H1 (cell line): ENCODE measurements around the gene FOXN1. TPM values are rescaled to one million over a fixed set of nuclear protein-coding genes. Genes with fewer than 3 reads are reported as not detected.

Source experiments
- CTCF ChIA-PET: fragments of 300-600 bp; sonication (Branson Sonifier 250); formaldehyde crosslinking; loops from one replicate; lab custom pipeline; 2021; ENCODE audit not compliant: partially characterized antibody; lab: Charles Lee
- POLR2A ChIA-PET: fragments of 300-600 bp; sonication (Branson Sonifier 250); formaldehyde crosslinking; loops from one replicate; lab custom pipeline; 2021; ENCODE audit warnings: inconsistent platforms; ENCODE audit not compliant: partially characterized antibody; lab: Charles Lee
- DNase-seq, 2 experiments: peaks; one replicate each; pipeline versions ENCODE4 v3.0.0 to v3.0.0-alpha.2; 2010 to 2022; ENCODE audit warnings: low spot score in 2 of 2, low read depth in 1 of 2, mixed read lengths in 1 of 2
- FAIRE-seq: peaks from 2 replicates; lab custom pipeline; 2011; peaks lifted over from hg19 to GRCh38; lab: Jason Lieb, UNC
- H2AFZ ChIP-seq: 2 replicates; pipeline ENCODE4 v1.8.1; 2012; ENCODE audit warnings: low read length, inconsistent platforms
- H2AK5ac ChIP-seq: 2 replicates; pipeline ENCODE4 v1.6.1; 2013; ENCODE audit warnings: low read depth, low read length
- H2BK120ac ChIP-seq: replicated peaks from 2 replicates; pipeline ENCODE3; 2013; ENCODE audit warnings: low read depth, low read length, inconsistent platforms
- H2BK12ac ChIP-seq: 2 replicates; pipeline ENCODE4 v1.6.1; 2013; ENCODE audit warnings: low read depth, low read length
- H2BK15ac ChIP-seq: 2 replicates; pipeline ENCODE4 v1.6.1; 2013; ENCODE audit warnings: low read length
- H2BK20ac ChIP-seq: 2 replicates; pipeline ENCODE4 v1.6.1; 2013; ENCODE audit warnings: low read length
- H2BK5ac ChIP-seq: 2 replicates; pipeline ENCODE4 v1.6.1; 2013; ENCODE audit warnings: low read depth, low read length
- H3K14ac ChIP-seq: 2 replicates; pipeline ENCODE4 v1.6.1; 2013; ENCODE audit warnings: inconsistent platforms; ENCODE audit not compliant: insufficient read length
- H3K18ac ChIP-seq: 2 replicates; pipeline ENCODE4 v1.6.1; 2013; ENCODE audit warnings: low read length; ENCODE audit errors: extremely low read depth
- H3K23ac ChIP-seq: 2 replicates; pipeline ENCODE4 v1.6.1; 2013; ENCODE audit warnings: inconsistent platforms; ENCODE audit not compliant: insufficient read length
- H3K23me2 ChIP-seq: 2 replicates; pipeline ENCODE4 v1.6.1; 2013; ENCODE audit warnings: low read depth, low read length
- H3K27ac ChIP-seq: 2 replicates; pipeline ENCODE4 v1.6.1; 2011; ENCODE audit warnings: low read depth, low read length, inconsistent platforms
- H3K27me3 ChIP-seq, 4 experiments: replicated peaks in 1 of 4; 1 replicate in 1 of 4; 2 replicates in 3 of 4; pipeline versions ENCODE4 v1.6.1 to v1.8.1; 2011 to 2013; ENCODE audit warnings: low read length in 3 of 4, mild to moderate bottlenecking in 3 of 4, inconsistent platforms in 2 of 4, mixed read lengths in 2 of 4, moderate library complexity in 1 of 4; ENCODE audit not compliant: control insufficient read depth in 3 of 4, insufficient read depth in 3 of 4; ENCODE audit errors: extremely low read depth in 1 of 4
- H3K36me3 ChIP-seq, 4 experiments: 2 replicates each; pipeline versions ENCODE4 v1.6.1 to v1.8.1; 2011 to 2013; ENCODE audit warnings: mild to moderate bottlenecking in 4 of 4, low read length in 3 of 4, moderate library complexity in 2 of 4, control low read depth in 1 of 4, inconsistent platforms in 1 of 4; ENCODE audit not compliant: insufficient read depth in 4 of 4, control insufficient read depth in 2 of 4
- H3K4ac ChIP-seq: replicated peaks from 2 replicates; pipeline ENCODE3; 2013; ENCODE audit warnings: low read length, low read depth, mixed read lengths, inconsistent platforms; ENCODE audit not compliant: insufficient read length
- H3K4me1 ChIP-seq, 4 experiments: replicated peaks in 1 of 4; 1 replicate in 1 of 4; 2 replicates in 3 of 4; pipeline versions ENCODE4 v1.6.1 to v1.8.1; 2011 to 2013; ENCODE audit warnings: low read length in 3 of 4, inconsistent platforms in 2 of 4, mixed read lengths in 1 of 4; ENCODE audit not compliant: insufficient read depth in 4 of 4, control insufficient read depth in 3 of 4
- H3K4me2 ChIP-seq, 2 experiments: 2 replicates each; pipeline versions ENCODE4 v1.6.1 to v1.8.1; 2011 to 2013; ENCODE audit warnings: low read depth in 2 of 2, low read length in 2 of 2, control low read depth in 1 of 2, inconsistent platforms in 1 of 2, mild to moderate bottlenecking in 1 of 2; ENCODE audit not compliant: insufficient read depth in 1 of 2
- H3K4me3 ChIP-seq, 4 experiments: fragments of 200-600, 300-600 bp in 1 of 4; sonication (generic), shearing (Covaris generic), sonication (Bioruptor Twin) in 1 of 4; 2 replicates each; pipeline versions ENCODE4 v1.5.1 to v1.8.1; 2011 to 2016; ENCODE audit warnings: low read length in 4 of 4, low read depth in 3 of 4, control low read depth in 2 of 4, inconsistent platforms in 2 of 4, mild to moderate bottlenecking in 2 of 4, mixed read lengths in 1 of 4, moderate library complexity in 1 of 4; ENCODE audit not compliant: insufficient read depth in 2 of 4; ENCODE audit errors: extremely low read depth in 1 of 4
- H3K56ac ChIP-seq: replicated peaks from 2 replicates; pipeline ENCODE3; 2013; ENCODE audit warnings: low read depth, mild to moderate bottlenecking, mixed read lengths, low read length, inconsistent platforms; ENCODE audit not compliant: insufficient read length
- H3K79me1 ChIP-seq: 2 replicates; pipeline ENCODE4 v1.6.1; 2013; ENCODE audit warnings: low read depth, low read length, control low read depth
- H3K79me2 ChIP-seq, 2 experiments: 2 replicates each; pipeline versions ENCODE4 v1.6.1 to v1.8.1; 2012 to 2013; ENCODE audit warnings: low read length in 2 of 2, mild to moderate bottlenecking in 2 of 2, inconsistent platforms in 1 of 2; ENCODE audit not compliant: insufficient read depth in 2 of 2, control insufficient read depth in 1 of 2
- H3K9ac ChIP-seq, 4 experiments: replicated peaks in 1 of 4; 1 replicate in 1 of 4; 2 replicates in 3 of 4; pipeline versions ENCODE4 v1.6.1 to v1.8.1; 2011 to 2013; ENCODE audit warnings: low read depth in 3 of 4, low read length in 3 of 4, control low read depth in 2 of 4, mild to moderate bottlenecking in 2 of 4, moderate library complexity in 2 of 4, inconsistent platforms in 1 of 4; ENCODE audit errors: extremely low read depth in 1 of 4
- H3K9me3 ChIP-seq, 2 experiments: 2 replicates each; pipeline versions ENCODE4 v1.6.1 to v1.8.1; 2012 to 2013; ENCODE audit warnings: mild to moderate bottlenecking in 2 of 2, moderate library complexity in 2 of 2, control low read depth in 1 of 2, inconsistent platforms in 1 of 2, low read depth in 1 of 2, low read length in 1 of 2, mixed read lengths in 1 of 2; ENCODE audit not compliant: insufficient read depth in 2 of 2
- H4K20me1 ChIP-seq, 2 experiments: replicated peaks in 1 of 2; 2 replicates each; pipeline versions ENCODE3 to v1.8.1; 2011 to 2013; ENCODE audit warnings: inconsistent platforms in 2 of 2, low read length in 2 of 2, mild to moderate bottlenecking in 1 of 2; ENCODE audit not compliant: insufficient read depth in 2 of 2, control insufficient read depth in 1 of 2
- H4K5ac ChIP-seq: 2 replicates; pipeline ENCODE4 v1.6.1; 2013; ENCODE audit warnings: low read length, low read depth, mixed read lengths, inconsistent platforms; ENCODE audit not compliant: insufficient read length
- H4K8ac ChIP-seq: 2 replicates; pipeline ENCODE4 v1.8.0; 2013; ENCODE audit warnings: mild to moderate bottlenecking, moderate library complexity, low read length, inconsistent platforms; ENCODE audit not compliant: insufficient read depth; ENCODE audit errors: extremely low read depth
- H4K91ac ChIP-seq: replicated peaks from 2 replicates; pipeline ENCODE3; 2013; ENCODE audit warnings: low read length, mixed read lengths, inconsistent platforms; ENCODE audit not compliant: insufficient read length
- ASH2L ChIP-seq: fragments of 200-600, 300-600 bp; sonication (generic); IDR thresholded peaks from one replicate; pipeline ENCODE4 v1.7.1; 2017; ENCODE audit warnings: low read length
- BRCA1 ChIP-seq: IDR thresholded peaks from 2 replicates; pipeline ENCODE4 v1.6.1; 2012; ENCODE audit warnings: low read depth, low read length, improper control_type of control experiment
- CBX8 ChIP-seq: fragments of 300-800, 300-1000 bp; sonication (generic); IDR thresholded peaks from 2 replicates; pipeline ENCODE4 v1.7.1; 2016; ENCODE audit warnings: low read depth, low read length, borderline replicate concordance
- CEBPB ChIP-seq: IDR thresholded peaks from 2 replicates; pipeline ENCODE4 v1.6.1; 2012; ENCODE audit warnings: low read depth, low read length
- CHD1 ChIP-seq: IDR thresholded peaks from 2 replicates; pipeline ENCODE4 v1.6.1; 2012; ENCODE audit warnings: low read depth, low read length, improper control_type of control experiment
- CHD2 ChIP-seq: IDR thresholded peaks from 2 replicates; pipeline ENCODE4 v1.6.1; 2012; ENCODE audit warnings: low read length, improper control_type of control experiment
- CREB1 ChIP-seq: IDR thresholded peaks from 2 replicates; pipeline ENCODE4 v1.6.1; 2012; ENCODE audit warnings: inconsistent platforms
- KDM5A ChIP-seq: fragments of 200-600 bp; IDR thresholded peaks from 2 replicates; pipeline ENCODE4 v1.7.1; 2012; ENCODE audit warnings: mild to moderate bottlenecking, low read length, inconsistent platforms, mixed read lengths
- NRF1 ChIP-seq: IDR thresholded peaks from 2 replicates; pipeline ENCODE4 v1.6.1; 2011; ENCODE audit warnings: mild to moderate bottlenecking, low read depth, low read length, improper control_type of control experiment
- RBBP5 ChIP-seq: IDR thresholded peaks from 2 replicates; pipeline ENCODE4 v1.7.1; 2012; ENCODE audit warnings: low read depth, mild to moderate bottlenecking, inconsistent platforms, low read length, moderate library complexity, borderline replicate concordance
- SIRT6 ChIP-seq: IDR thresholded peaks from one replicate; pipeline ENCODE4 v1.7.1; 2012; ENCODE audit warnings: low read length, inconsistent platforms
- TCF12 ChIP-seq: IDR thresholded peaks from 2 replicates; pipeline ENCODE4 v1.6.1; 2011; ENCODE audit warnings: low read depth, mild to moderate bottlenecking, low read length
- USF2 ChIP-seq: IDR thresholded peaks from 2 replicates; pipeline ENCODE4 v1.6.1; 2011; ENCODE audit warnings: low read length, improper control_type of control experiment
- YY1 ChIP-seq: IDR thresholded peaks from 2 replicates; pipeline ENCODE4 v1.6.1; 2011; ENCODE audit warnings: low read depth, mild to moderate bottlenecking, low read length
- ZNF274 ChIP-seq: IDR thresholded peaks from 2 replicates; pipeline ENCODE4 v1.7.0; 2012; ENCODE audit warnings: low read length, borderline replicate concordance; ENCODE audit errors: extremely low read depth
- polyA plus RNA-seq, 7 experiments: library from polyadenylated mRNA; depleted of rRNA in 3 of 7; stranded (reverse) in 5 of 7; unstranded in 2 of 7; fragments of >200 nt in 5 of 7; fragments of 200-250 nt in 2 of 7; gene quantifications; 1 replicate in 5 of 7; 2 replicates in 1 of 7; 4 replicates in 1 of 7; pipeline versions ENCODE4 v1.2.1 to v1.2.3, GENCODE V29; 2011 to 2013; ENCODE audit warnings: missing spikeins in 2 of 7, mixed read lengths in 2 of 7
- total RNA-seq: library from RNA; stranded (reverse); fragmentation: NEBNext Ultra II Directional; extraction: Animal tissue kit (Norgen Biotek cat#: 25700); gene quantifications from 2 replicates; pipeline ENCODE4 v1.2.1, GENCODE V29; 2021
- TF ChIP-seq, protein P1 (sequence below): IDR thresholded peaks from 2 replicates; pipeline ENCODE4 v1.6.1; 2011; ENCODE audit warnings: low read depth, mild to moderate bottlenecking, low read length; ENCODE audit not compliant: insufficient read depth

Gene FOXN1
- total and polyA plus RNA-seq, 2 of the 8 experiments (the other 6 are each of a cell fraction or from before 2014, with no cell fraction given) = not detected

GRCh38 chr17:28468781-28469180 is 37.4 kb upstream of the FOXN1 start:
- Histone ChIP-seq H2AFZ (no peak overlapping the region), H3K4me1 (peaks cover 0 to 3% (median under 1%) of the 10 kb centered on the region in 4 experiments; a peak in 1 of 7 replicates), H3K36me3 (no peaks in the 10 kb centered on the region), H3K56ac (no peak overlapping the region), H4K91ac (no peak overlapping the region), H3K4ac (no peak overlapping the region), H3K23ac (no peak overlapping the region), H2BK120ac (no peak overlapping the region), H3K4me3 (no peak overlapping the region), H3K79me2 (no peaks in the 10 kb centered on the region), H4K5ac (no peak overlapping the region), H4K8ac (no peak overlapping the region), H3K4me2 (no peak overlapping the region), H3K27me3 (no peaks in the 10 kb centered on the region; a peak in 2 of 7 replicates), H3K79me1 (no peaks in the 10 kb centered on the region), H2BK5ac (no peak overlapping the region), H4K20me1 (no peaks in the 10 kb centered on the region), H3K18ac (no peak overlapping the region), H3K9me3 (no peaks in the 10 kb centered on the region), H3K23me2 (peaks cover 2% of the 10 kb centered on the region; the same call in 1 of the 2 replicates), H2BK20ac (no peak overlapping the region), H2BK15ac (no peak overlapping the region), H3K9ac (no peak overlapping the region), H2AK5ac (no peak overlapping the region), H3K27ac (no peak overlapping the region), H2BK12ac (no peak overlapping the region), H3K14ac (no peak overlapping the region)
- ChIA-PET CTCF (interaction anchor here (0.7 kb wide), 1 partner anchor 19 kb away, joined by 3 read pairs; no protein-coding TSS in a partner anchor), POLR2A (no interaction called here)
- no peak for DNase-seq
- no peak for FAIRE-seq
- TF ChIP-seq USF2 (no peak), NRF1 (no peak), ASH2L (no peak), CHD2 (no peak), TCF12 (no peak), SIRT6 (no peak), CBX8 (no peak), CHD1 (no peak), RBBP5 (no peak), CREB1 (no peak), KDM5A (no peak), YY1 (no peak), BRCA1 (no peak), ZNF274 (no peak), CEBPB (no peak)
- TF ChIP-seq, protein P1, sequence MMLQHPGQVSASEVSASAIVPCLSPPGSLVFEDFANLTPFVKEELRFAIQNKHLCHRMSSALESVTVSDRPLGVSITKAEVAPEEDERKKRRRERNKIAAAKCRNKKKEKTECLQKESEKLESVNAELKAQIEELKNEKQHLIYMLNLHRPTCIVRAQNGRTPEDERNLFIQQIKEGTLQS = no peak
